Suprapubic skin (tissue), 4 donors: ENCODE results near the gene AMN. TPM values are rescaled to one million over a fixed set of nuclear protein-coding genes. Genes with fewer than 3 reads are reported as not detected.
A peak's percentile ranks its signal among the peaks of the same experiment; 100 is the strongest.

Experiments
- DNase-seq, 2 donors: peaks; one replicate each; pipeline ENCODE4 v3.0.0-alpha.2; 2019; ENCODE audit warnings: low spot score in 2 of 2
- H3K27ac ChIP-seq: fragments of 200-600 bp; sonication (generic); one replicate; pipeline ENCODE4 v1.5.1; 2019
- H3K27me3 ChIP-seq: fragments of 200-600 bp; sonication (generic); one replicate; pipeline ENCODE4 v1.5.1; 2019
- H3K36me3 ChIP-seq: fragments of 200-600 bp; sonication (generic); one replicate; pipeline ENCODE4 v1.5.1; 2019
- H3K4me1 ChIP-seq: fragments of 200-600 bp; sonication (generic); one replicate; pipeline ENCODE4 v1.5.1; 2019
- H3K4me3 ChIP-seq: fragments of 200-600 bp; sonication (generic); one replicate; pipeline ENCODE4 v1.5.1; 2019; ENCODE audit warnings: mild to moderate bottlenecking
- H3K9me3 ChIP-seq: fragments of 200-600 bp; sonication (generic); one replicate; pipeline ENCODE4 v1.5.1; 2019
- CTCF ChIP-seq, 2 donors: fragments of 200-600 bp in 1 of 2; fragments of 450-650 bp in 1 of 2; sonication (generic) in 1 of 2; IDR thresholded peaks; one replicate each; pipeline ENCODE4 v1.5.1; 2016 to 2019; ENCODE audit warnings: antibody characterized with exemption in 2 of 2, mild to moderate bottlenecking in 1 of 2, moderate library complexity in 1 of 2
- EP300 ChIP-seq: sonication (generic); formaldehyde crosslinking; IDR thresholded peaks from one replicate; pipeline ENCODE4 v1.6.1; 2017; ENCODE audit warnings: antibody characterized with exemption
- POLR2A ChIP-seq, 2 donors: fragments of 450-650 bp; IDR thresholded peaks; one replicate each; pipeline ENCODE4 v1.6.1; 2017; ENCODE audit warnings: antibody characterized with exemption in 2 of 2, mild to moderate bottlenecking in 2 of 2, moderate library complexity in 2 of 2
- POLR2AphosphoS5 ChIP-seq, 3 donors: sonication (generic); formaldehyde crosslinking; IDR thresholded peaks; one replicate each; pipeline ENCODE4 v1.6.1; 2017; ENCODE audit warnings: antibody characterized with exemption in 3 of 3
- WGBS: methylation state at CpG from one replicate; pipeline ENCODE4 v1.1.5; 2018; 5-methylcytosine and 5-hydroxymethylcytosine counted together
- total RNA-seq, 4 donors: library from RNA; depleted of rRNA; stranded (reverse); fragments of >200 nt; gene quantifications; one replicate each; pipeline ENCODE4 v1.1.0, GENCODE V29; 2016

AMN gene
- total RNA-seq, 4 donors from 2014 or later: 10.6 to 11.8 (median 11.1) TPM

GRCh38 chr14:102944448-102945330 lies 22.2 kb downstream of the AMN start:
- Histone ChIP-seq H3K4me3 (no peak overlapping the region), H3K4me1 (peaks cover 12% of the 10 kb centered on the region), H3K9me3 (no peaks in the 10 kb centered on the region), H3K27me3 (no peaks in the 10 kb centered on the region), H3K36me3 (peaks cover 88% of the 10 kb centered on the region), H3K27ac (no peak overlapping the region)
- DNase-seq: no peak
- WGBS: 83% methylated on average over 10 of the region's 36 CpGs
- TF ChIP-seq POLR2AphosphoS5 (IDR thresholded peaks at IDR 0.05) (no peak), EP300 (no peak), CTCF (IDR thresholded peaks at IDR 0.05) (no peak), POLR2A (IDR thresholded peaks at IDR 0.05) (no peak)

GRCh38 chr14:102945346-102946130 lies 23.1 kb downstream of the AMN start:
- DNase-seq: peak in 1 of 2 donors; percentile 34
- H3K9me3 ChIP-seq: no peaks in the 10 kb centered on the region
- H3K36me3 ChIP-seq: peaks cover 88% of the 10 kb centered on the region
- H3K27ac ChIP-seq: no peak overlapping the region
- H3K27me3 ChIP-seq: no peaks in the 10 kb centered on the region
- H3K4me3 ChIP-seq: no peak overlapping the region
- H3K4me1 ChIP-seq: peaks cover 9% of the 10 kb centered on the region
- no peak for TF ChIP-seq POLR2AphosphoS5 (IDR thresholded peaks at IDR 0.05)
- no peak for TF ChIP-seq CTCF (IDR thresholded peaks at IDR 0.05)
- no peak for TF ChIP-seq POLR2A (IDR thresholded peaks at IDR 0.05)
- no peak for TF ChIP-seq EP300
- 88% methylated on average over 28 of the region's 29 CpGs for WGBS

- H3K27ac ChIP-seq: no peak overlapping the region
- H3K9me3 ChIP-seq: no peaks in the 10 kb centered on the region
- DNase-seq: peak in 1 of 2 donors; percentile 46
- WGBS: 90% methylated on average over 23 of the region's 27 CpGs
- H3K27me3 ChIP-seq: no peaks in the 10 kb centered on the region
- no peak overlapping the region for H3K4me3 ChIP-seq
- H3K4me1 ChIP-seq: no peaks in the 10 kb centered on the region
- TF ChIP-seq CTCF (IDR thresholded peaks at IDR 0.05): no peak
- TF ChIP-seq POLR2A (IDR thresholded peaks at IDR 0.05): no peak
- TF ChIP-seq EP300: no peak
- no peak for TF ChIP-seq POLR2AphosphoS5 (IDR thresholded peaks at IDR 0.05)
- peaks cover 94% of the 10 kb centered on the region for H3K36me3 ChIP-seq
Measured at GRCh38 chr14:102947321-102948103, 25.0 kb downstream of the AMN start.

GRCh38 chr14:102948698-102949061 lies 26.2 kb downstream of the AMN start:
- Histone ChIP-seq H3K4me3 (no peak overlapping the region), H3K9me3 (no peaks in the 10 kb centered on the region), H3K27ac (no peak overlapping the region), H3K27me3 (no peaks in the 10 kb centered on the region), H3K4me1 (no peaks in the 10 kb centered on the region), H3K36me3 (peaks cover 94% of the 10 kb centered on the region)
- TF ChIP-seq POLR2A (IDR thresholded peaks at IDR 0.05) (no peak), EP300 (no peak), CTCF (IDR thresholded peaks at IDR 0.05) (no peak), POLR2AphosphoS5 (IDR thresholded peaks at IDR 0.05) (no peak)
- peak in 1 of 2 donors; percentile 55 for DNase-seq
- WGBS: 66% methylated on average over 7 of the region's 9 CpGs
